Prostate gland (tissue), 2 donors: ENCODE results near the gene CNFN. TPM values are rescaled to one million over a fixed set of nuclear protein-coding genes. Genes with fewer than 3 reads are reported as not detected.

Experiments
- DNase-seq: peaks from one replicate; pipeline ENCODE4 v3.0.0-alpha.2; 2019; ENCODE audit warnings: low spot score
- H3K27ac ChIP-seq, 2 donors: fragments of 200-600 bp; sonication (generic); 2 replicates each; pipeline ENCODE4 v1.5.1; 2017 to 2019
- H3K27me3 ChIP-seq: fragments of 200-600 bp; sonication (generic); replicated peaks from 2 replicates; pipeline ENCODE4 v1.5.1; 2019; ENCODE audit not compliant: insufficient read depth
- H3K36me3 ChIP-seq, 2 donors: fragments of 200-600 bp; sonication (generic); 1 replicate in 1 of 2; 2 replicates in 1 of 2; pipeline versions ENCODE4 v1.5.1 to v1.8.1; 2017 to 2019
- H3K4me1 ChIP-seq: fragments of 200-600 bp; sonication (generic); replicated peaks from 2 replicates; pipeline ENCODE4 v1.5.1; 2019
- H3K4me3 ChIP-seq, 2 donors: fragments of 200-600 bp; sonication (generic); 2 replicates each; pipeline ENCODE4 v1.5.1; 2017 to 2019
- H3K9me3 ChIP-seq: fragments of 200-600 bp; sonication (generic); 2 replicates; pipeline ENCODE4 v1.5.1; 2017
- POLR2A ChIP-seq: fragments of 450-650 bp; IDR thresholded peaks from one replicate; pipeline ENCODE4 v1.6.1; 2016; ENCODE audit warnings: antibody characterized with exemption, mild to moderate bottlenecking
- POLR2AphosphoS5 ChIP-seq: sonication (generic); formaldehyde crosslinking; IDR thresholded peaks from one replicate; pipeline ENCODE4 v1.6.1; 2017; ENCODE audit warnings: antibody characterized with exemption
- WGBS: methylation state at CpG from one replicate; pipeline ENCODE4 v1.1.5; 2018; 5-methylcytosine and 5-hydroxymethylcytosine counted together
- intact Hi-C: fragments of 100-400 bp; cut with DNase I; formaldehyde crosslinking; loops from one replicate; pipeline ENCODE4 v1.14.2; 2022
- total RNA-seq, 2 donors: library from RNA; depleted of rRNA; stranded (reverse); fragments of >200 nt; gene quantifications; one replicate each; pipeline ENCODE4 v1.1.0, GENCODE V29; 2016
- TF ChIP-seq, protein P1 (sequence below), 4 experiments: fragments of 200-600 bp in 2 of 4; fragments of 450-650 bp in 2 of 4; sonication (generic) in 2 of 4; IDR thresholded peaks; 1 replicate in 3 of 4; 2 replicates in 1 of 4; pipeline ENCODE4 v1.5.1; 2016 to 2019; ENCODE audit warnings: antibody characterized with exemption in 4 of 4, mild to moderate bottlenecking in 2 of 4, moderate library complexity in 2 of 4

The CNFN gene
- total RNA-seq, 2 donors from 2014 or later: 3.4 to 9.4 TPM

DNA sequence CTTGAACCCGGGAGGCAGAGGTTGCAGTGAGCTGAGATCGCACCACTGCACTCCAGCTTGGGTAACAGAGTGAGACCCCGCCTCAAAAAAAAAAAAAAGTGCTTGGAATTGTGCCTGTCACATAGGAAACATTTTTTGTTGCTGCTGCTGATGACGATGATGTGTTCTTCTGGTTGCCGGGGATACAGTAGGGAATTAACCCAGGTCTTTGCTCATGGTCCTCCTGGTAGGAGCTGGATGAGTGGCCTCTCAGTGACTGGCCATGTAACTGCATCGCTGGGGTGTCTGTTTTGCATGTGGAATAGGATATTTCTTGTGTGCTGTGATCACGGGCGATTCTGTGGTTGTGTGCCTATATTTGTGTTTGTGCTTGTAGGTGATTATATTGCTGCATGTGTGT is 4.7 kb upstream of the CNFN start:
- H3K27me3 ChIP-seq: no peaks in the 10 kb centered on the region
- no peaks in the 10 kb centered on the region for H3K4me1 ChIP-seq
- TF ChIP-seq, protein P1, sequence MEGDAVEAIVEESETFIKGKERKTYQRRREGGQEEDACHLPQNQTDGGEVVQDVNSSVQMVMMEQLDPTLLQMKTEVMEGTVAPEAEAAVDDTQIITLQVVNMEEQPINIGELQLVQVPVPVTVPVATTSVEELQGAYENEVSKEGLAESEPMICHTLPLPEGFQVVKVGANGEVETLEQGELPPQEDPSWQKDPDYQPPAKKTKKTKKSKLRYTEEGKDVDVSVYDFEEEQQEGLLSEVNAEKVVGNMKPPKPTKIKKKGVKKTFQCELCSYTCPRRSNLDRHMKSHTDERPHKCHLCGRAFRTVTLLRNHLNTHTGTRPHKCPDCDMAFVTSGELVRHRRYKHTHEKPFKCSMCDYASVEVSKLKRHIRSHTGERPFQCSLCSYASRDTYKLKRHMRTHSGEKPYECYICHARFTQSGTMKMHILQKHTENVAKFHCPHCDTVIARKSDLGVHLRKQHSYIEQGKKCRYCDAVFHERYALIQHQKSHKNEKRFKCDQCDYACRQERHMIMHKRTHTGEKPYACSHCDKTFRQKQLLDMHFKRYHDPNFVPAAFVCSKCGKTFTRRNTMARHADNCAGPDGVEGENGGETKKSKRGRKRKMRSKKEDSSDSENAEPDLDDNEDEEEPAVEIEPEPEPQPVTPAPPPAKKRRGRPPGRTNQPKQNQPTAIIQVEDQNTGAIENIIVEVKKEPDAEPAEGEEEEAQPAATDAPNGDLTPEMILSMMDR (IDR thresholded peaks at IDR 0.05): no peak
- TF ChIP-seq POLR2A: no peak
- no peak for TF ChIP-seq POLR2AphosphoS5
- no peaks in the 10 kb centered on the region for H3K36me3 ChIP-seq
- no peak for DNase-seq
- H3K4me3 ChIP-seq: no peak overlapping the region
- no peaks in the 10 kb centered on the region for H3K9me3 ChIP-seq
- intact Hi-C loops: loop anchor here (5.0 to 10.0 kb wide), 2 partner anchors 67 to 180 kb away; partner anchors contain the start of genes DEDD2 and MEGF8
- WGBS: 87% methylated on average over 8 of the region's 8 CpGs
- H3K27ac ChIP-seq: no peak overlapping the region

- H3K27me3 ChIP-seq: no peaks in the 10 kb centered on the region
- TF ChIP-seq POLR2A: no peak
- TF ChIP-seq POLR2AphosphoS5: no peak
- TF ChIP-seq, protein P1 (IDR thresholded peaks at IDR 0.05): no peak
- WGBS: 78% methylated on average over 4 of the region's 4 CpGs
- H3K9me3 ChIP-seq: no peaks in the 10 kb centered on the region
- H3K4me1 ChIP-seq: no peaks in the 10 kb centered on the region
- intact Hi-C loops: loop anchor here (10.0 kb wide), 1 partner anchor 177 kb away; the partner anchor contains the start of gene DEDD2
- no peak for DNase-seq
- H3K36me3 ChIP-seq: no peaks in the 10 kb centered on the region
- H3K4me3 ChIP-seq: no peak overlapping the region
- H3K27ac ChIP-seq: no peak overlapping the region
Measured at GRCh38 chr19:42392165-42392564, 2.1 kb upstream of the CNFN start.

DNA sequence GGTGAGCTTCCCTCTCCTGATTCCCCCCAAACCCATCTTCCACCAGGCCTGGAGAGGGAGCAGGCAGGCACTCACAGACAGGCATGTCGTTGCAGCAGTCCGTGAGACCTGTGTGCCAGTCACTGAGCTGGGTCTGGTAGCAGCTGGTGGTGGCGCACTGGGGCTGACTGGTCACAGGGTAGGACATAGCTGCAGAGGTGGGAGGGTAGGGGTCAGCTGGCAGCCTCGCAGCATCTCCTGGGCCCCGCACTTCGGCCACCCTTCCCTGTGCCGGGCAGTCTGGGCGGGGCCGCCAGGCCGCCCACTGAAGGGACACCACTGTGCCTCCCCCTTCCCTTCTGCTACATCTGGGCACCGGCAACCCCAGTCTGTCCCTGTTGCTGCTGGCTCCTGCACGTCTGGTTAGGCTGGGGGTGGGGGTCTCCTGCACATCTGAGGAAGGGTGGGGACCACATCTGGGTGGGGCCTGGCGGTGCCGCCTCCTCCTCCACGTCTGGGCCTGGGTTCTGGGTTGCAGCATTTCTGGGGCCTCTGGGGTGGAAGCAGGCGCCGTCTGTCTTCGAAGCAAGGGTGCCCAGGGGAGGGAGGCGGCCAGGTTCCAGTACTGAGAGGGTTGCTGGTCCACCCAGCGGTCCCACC is 1.1 kb downstream of the CNFN start:
- no peaks in the 10 kb centered on the region for H3K4me1 ChIP-seq
- WGBS: 78% methylated on average over 20 of the region's 20 CpGs
- no peak overlapping the region for H3K27ac ChIP-seq
- no peaks in the 10 kb centered on the region for H3K36me3 ChIP-seq
- intact Hi-C loops: no loop called here
- no peak for DNase-seq
- TF ChIP-seq, protein P1 (IDR thresholded peaks at IDR 0.05): no peak
- no peak for TF ChIP-seq POLR2A
- TF ChIP-seq POLR2AphosphoS5: no peak
- H3K4me3 ChIP-seq: no peak overlapping the region
- no peaks in the 10 kb centered on the region for H3K9me3 ChIP-seq
- no peaks in the 10 kb centered on the region for H3K27me3 ChIP-seq

- H3K27me3 ChIP-seq: no peaks in the 10 kb centered on the region
- 2% methylated on average over 42 of the region's 48 CpGs for WGBS
- H3K4me3 ChIP-seq: peak overlapping the region; percentile 29 to 37
- intact Hi-C loops: no loop called here
- H3K4me1 ChIP-seq: no peaks in the 10 kb centered on the region
- H3K36me3 ChIP-seq: no peaks in the 10 kb centered on the region
- peak; percentile 67 for DNase-seq
- H3K9me3 ChIP-seq: no peaks in the 10 kb centered on the region
- peak overlapping the region; percentile 69 to 76 for H3K27ac ChIP-seq
- peak; percentile 34 for TF ChIP-seq POLR2A
- TF ChIP-seq POLR2AphosphoS5: peak; percentile 61
- TF ChIP-seq, protein P1 (IDR thresholded peaks at IDR 0.05): peak; percentile 12 to 64 (median 38)
Measured at GRCh38 chr19:42386974-42387707, 3.0 kb downstream of the CNFN start.
